T-helper 2 cell treated with Interferon-gamma antibody and Interleukin-4, amounts not matched to agents 100 ng/mL and 5 ng/mL, for 36 hours (primary cell): ENCODE results near the gene LIF. TPM values are rescaled to one million over a fixed set of nuclear protein-coding genes. Genes with fewer than 3 reads are reported as not detected.
"Not testable (repeated sequence)": the region's sequence is repeated elsewhere in the genome, so short reads cannot be mapped to it uniquely, and the experiment has no call there.

Source experiments
- intact Hi-C: fragments of 100-400 bp; cut with micrococcal nuclease; formaldehyde crosslinking; loops from one replicate; pipeline ENCODE4 v1.15.1; 2023
- total RNA-seq: library from RNA; stranded (reverse); gene quantifications from 2 replicates; pipeline ENCODE4 v1.2.3, GENCODE V29; 2022

The LIF gene
- total RNA-seq, 1 donor from 2014 or later: 502 TPM

GRCh38 chr22:30212363-30212995, 34.1 kb downstream of the LIF start:
- intact Hi-C loops: no loop called here

- intact Hi-C loops: no loop called here
Measured at GRCh38 chr22:30211124-30211820, 35.3 kb downstream of the LIF start.

DNA sequence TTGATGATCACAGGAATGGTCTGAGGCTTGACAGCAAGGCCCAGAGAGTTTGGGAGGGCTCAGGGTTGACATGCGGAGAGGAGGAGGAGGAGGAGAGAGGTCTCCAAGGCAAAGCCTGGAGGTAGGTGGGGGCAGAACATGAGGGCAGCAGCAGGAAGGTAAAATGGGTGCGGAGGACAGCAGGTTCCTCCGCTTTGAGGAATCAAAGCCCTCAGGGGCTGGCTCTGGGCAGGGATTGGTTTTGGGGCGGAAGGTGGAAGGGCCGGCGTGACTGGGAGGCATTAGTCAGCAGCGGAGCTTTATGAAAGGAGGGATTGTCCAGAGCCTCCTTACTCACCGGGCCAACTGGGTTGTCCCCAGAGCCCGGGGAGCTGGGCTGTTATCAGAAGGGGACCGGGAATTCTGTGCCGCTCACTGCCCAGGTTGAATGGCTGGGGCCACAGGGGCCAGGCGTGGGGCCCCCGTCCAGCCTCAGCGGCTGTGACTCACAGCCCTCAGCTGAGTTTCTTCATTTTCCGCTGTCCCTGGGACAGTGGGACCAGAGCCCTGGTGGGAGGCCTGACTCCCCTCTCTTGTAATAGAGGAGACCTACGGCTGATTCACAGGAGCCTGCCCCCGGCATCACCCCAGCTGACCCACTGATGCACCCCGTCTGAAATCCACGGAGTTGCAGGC, 36.2 kb downstream of the LIF start:
- intact Hi-C loops: no loop called here

DNA sequence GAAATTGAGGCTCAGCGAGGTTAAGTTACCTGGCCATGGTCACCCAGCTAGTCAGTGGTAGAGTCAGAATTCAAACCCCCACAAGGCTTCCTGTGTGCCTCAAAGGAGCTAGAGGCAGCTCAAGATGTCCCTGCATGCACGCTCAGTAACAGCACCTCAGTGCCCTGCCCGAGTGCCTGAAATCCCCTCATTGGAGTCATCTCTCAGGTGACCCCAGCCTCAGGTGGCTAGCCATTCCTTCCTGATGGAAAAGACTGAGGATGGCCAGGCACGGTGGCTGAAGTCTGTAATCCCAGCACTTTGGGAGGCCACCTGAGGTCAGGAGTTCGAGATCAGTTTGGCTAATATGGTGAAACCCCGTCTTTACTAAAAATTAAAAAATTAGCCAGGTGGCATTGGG, 36.9 kb downstream of the LIF start:
- intact Hi-C loops: no loop called here

- intact Hi-C loops: no loop called here
Measured at GRCh38 chr22:30208631-30209603, 37.6 kb downstream of the LIF start.

DNA sequence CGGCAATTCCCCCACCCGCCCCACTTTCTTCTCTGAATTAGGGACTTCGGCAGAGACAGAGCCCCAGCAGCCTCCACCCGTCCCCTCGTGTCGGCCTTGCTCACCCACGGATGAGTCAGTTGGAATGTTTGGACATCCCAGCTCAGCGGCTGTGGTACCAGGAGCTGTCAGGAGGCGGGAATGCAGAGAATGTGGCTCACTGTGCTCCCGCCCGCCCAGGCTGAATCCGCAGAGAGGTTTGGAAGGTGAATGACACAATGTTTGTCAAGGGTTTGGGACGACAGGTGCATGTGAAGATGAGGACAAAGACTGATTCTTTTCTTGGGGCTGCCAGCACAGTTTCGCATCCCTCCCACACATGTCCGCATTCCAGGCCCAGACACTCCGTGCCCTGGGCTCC, 39.6 kb downstream of the LIF start:
- intact Hi-C loops: no loop called here

GRCh38 chr22:30205281-30206115, 41.1 kb downstream of the LIF start:
- intact Hi-C loops: no loop called here

GRCh38 chr22:30204742-30205111, 41.8 kb downstream of the LIF start:
- intact Hi-C loops: no loop called here

DNA sequence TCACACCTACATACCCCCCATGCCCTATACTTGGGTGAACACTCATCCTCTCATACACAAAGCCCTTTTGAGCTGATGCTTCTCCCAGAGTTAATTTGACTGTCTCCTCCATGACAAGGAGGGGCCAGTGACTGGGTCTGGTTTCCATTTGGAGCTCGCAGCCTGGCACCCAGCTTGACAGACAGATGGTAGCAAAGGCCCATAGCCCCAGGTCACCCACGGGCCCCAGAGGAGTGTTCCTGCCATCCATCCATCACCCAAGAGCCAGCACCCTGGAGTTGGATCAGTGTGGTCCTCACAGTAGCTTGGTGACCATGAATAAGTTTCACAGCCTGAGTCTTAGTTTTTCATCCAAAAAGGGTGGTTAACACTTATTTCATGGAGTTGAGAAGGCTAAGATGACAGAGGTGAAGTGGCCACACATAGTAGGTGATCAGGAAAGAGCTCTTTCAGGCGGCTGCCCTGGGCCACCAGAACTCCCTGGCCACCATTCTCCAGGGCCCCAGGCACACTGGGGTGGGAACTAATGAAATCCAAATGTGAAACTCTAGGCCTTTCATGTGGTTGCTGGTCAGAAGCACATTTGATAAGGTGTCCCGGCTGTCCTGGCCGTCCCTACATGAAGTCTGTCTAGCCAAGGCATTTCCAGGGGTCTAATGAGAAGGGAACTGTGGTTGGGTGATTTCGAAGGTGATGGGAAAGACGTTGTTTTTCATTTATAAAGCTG, 42.4 kb downstream of the LIF start:
- intact Hi-C loops: no loop called here

- intact Hi-C loops: no loop called here
Measured at GRCh38 chr22:30202531-30203006, 44.0 kb downstream of the LIF start.

DNA sequence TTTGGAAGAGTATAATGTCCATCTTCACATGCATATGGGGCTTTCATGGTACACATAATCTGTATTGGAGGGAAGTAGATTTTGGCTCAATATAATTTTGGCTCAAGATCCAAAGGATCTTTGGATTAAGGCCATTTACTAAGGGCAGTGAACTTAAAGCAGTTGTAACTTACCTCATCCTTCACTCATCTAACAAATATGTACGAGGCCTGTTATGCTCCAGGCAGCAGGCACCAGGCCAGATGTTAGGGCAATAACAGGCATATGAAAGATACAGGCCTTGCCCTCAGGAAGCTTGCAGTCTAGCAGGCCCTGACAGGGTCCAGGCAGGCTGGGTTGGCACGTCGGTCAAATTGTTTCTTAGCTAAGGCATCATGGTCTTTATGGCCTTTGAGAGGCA, 44.6 kb downstream of the LIF start:
- intact Hi-C loops: no loop called here

- intact Hi-C loops: not testable (repeated sequence)
Measured at GRCh38 chr22:30200905-30201304, 45.7 kb downstream of the LIF start.

DNA sequence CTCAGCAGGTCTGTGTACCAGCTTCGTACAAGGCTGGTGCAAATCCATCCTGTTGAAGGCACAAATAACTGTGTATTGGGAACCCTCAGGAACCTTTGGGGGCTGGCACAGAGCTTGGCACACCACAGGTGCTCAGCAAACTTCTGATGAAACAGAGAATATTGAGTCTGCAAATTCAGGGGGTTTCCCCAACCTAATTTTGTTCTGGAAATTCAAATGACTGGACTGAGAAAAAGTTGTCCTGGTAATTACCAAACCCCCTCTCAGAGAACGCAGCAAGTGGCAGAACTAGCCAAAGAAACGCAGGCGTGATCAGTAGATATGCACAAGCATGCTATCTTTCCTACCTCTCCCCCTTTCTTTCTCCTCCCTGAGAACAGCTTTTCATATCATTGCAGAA, 47.6 kb downstream of the LIF start:
- intact Hi-C loops: no loop called here

- intact Hi-C loops: no loop called here
Measured at GRCh38 chr22:30198152-30198825, 48.3 kb downstream of the LIF start.

DNA sequence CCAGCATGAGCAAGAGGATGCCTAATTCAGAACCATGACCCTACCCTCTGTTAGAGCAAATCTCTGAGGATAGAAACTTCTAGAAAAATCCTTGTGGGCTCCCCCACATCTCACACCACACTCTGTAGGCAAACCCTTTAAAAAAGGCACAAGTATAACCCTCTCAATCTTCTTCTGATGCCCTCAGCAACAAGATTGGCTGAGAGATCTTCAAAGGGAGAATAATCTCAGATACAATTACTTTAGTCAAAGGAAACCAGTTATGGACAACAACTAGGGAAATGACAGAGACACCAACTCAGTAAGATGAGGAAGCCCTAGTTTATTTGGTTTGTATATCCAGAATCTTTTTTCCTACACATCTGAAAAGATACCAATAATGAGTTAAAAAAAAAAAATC, 49.2 kb downstream of the LIF start:
- intact Hi-C loops: no loop called here

DNA sequence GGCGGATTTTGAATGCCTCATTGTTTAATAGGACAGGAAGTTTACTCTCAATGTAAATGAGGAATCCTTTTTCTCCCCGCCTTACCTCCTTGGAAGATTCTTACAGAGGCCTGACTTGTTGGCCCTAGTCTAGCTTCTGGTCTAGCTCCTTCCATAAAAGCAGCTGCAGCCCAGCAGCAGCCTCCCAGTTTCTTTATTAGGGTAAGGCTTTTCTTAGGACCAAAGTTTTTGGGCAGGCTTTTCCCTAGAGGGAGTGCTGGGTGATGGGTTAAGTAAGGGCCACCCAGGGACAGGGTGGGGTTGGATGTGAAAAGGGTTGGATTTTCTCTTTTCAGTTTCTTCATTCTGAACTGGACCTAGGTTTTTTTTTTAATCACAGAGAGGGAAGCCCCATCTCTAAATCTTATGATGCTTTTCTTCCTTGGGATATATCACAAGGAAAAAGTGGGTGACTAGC, 49.7 kb downstream of the LIF start:
- intact Hi-C loops: no loop called here

DNA sequence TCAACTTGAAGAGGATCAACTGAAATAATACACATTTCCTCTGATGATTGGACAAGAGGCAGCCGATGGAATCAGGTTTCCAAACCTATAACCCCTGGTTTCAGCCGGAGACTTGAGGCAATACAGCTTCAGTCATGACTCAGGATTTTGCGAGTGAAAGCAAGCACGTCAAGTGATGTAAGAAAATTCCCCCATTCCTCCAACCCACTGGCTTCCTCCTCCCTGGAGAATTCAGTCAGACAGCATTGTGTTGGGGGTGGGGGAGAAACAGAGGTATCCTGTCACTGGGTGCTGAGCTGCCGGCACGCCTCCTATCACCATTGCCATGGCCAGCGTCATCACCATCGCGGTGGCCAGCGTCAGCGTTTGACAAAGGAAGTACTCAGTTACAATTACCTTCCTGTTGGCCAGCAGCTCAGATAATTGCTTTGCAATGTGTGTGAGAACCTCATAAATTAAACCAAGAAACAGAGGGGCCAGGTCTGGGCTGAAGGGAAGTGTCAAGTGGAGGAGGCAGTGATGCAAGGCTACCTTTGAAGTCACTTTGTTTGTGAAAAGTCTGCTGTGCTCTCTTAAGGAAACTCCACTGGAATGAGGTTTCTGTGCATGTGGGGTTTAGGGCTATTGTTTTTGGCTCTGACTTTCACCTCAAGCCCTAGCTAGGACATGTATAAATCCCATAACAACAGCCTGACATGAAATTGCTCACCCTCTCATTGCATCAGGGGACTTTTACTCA, 50.2 kb downstream of the LIF start:
- intact Hi-C loops: no loop called here
